ENCODE results near the gene MRGPRX4.
"Not testable (repeated sequence)": the region's sequence is repeated elsewhere in the genome, so short reads cannot be mapped to it uniquely, and the experiment has no call there.

Gene MRGPRX4

DNA sequence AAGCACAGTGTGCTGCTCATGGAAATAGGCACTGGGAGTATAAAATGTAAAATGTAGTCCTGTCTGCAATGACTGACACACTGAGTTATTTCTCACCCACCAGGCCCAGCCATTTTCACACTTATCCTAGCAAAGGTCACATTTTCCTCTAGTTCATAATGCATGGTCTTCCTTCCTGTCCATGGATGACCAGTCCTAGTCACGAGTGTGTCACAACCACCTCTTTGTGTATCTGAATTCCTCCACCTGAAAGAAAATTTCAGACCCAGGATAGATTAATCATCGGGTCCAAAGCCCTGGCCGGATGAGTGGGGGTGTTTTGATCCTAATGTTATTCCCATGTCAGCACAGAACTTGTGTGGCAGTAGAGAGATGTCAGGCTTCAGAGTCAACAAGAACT lies at the start of gene MRGPRX4:
Gene MRGPRX4, plus strand, starts transcription at position 172 of the 400 bp plus-strand sequence. CDS start 420 bp downstream, outside the sequence.
- ATAC-seq = no peak

DNA sequence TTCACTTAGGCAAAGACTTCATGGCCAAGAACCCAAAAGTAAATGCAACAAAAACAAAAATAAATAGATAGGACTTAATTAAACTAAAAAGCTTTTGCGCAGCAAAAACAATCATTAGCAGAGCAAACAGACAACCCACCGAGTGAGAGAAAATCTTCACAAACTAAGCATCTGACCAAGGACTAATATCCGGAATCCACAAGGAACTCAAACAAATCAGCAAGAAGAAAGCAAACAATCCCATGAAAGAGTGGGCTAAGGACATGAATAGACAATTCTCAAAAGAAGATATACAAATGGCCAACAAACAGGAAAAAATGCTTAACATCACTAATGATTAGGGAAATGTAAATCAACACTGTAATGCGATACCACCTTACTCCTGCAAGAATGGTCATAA lies 41.5 kb upstream of the MRGPRX4 start:
- not testable (repeated sequence) for ATAC-seq

DNA sequence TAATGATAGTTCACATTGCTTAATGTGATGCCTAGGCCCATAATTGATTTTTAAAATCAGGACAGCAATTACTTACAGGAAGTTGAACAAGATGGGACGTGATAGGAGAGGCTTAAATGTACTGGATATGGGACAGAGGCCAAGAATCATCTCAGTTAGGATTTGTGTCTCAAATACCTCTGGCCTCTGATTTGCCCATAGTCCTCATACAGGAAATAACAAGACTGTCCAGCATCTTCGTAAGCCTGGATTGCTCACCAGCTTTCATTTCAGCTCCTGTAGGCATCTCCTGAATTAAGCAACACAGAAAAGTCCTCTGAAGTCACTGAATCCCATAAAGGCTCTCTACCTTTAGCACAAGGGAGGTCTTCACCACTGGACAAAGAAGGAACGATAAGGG lies 40.3 kb upstream of the MRGPRX4 start, which contains the start of gene MRGPRX3:
Gene MRGPRX3, plus strand, starts transcription at position 231 of the 400 bp plus-strand sequence. CDS start 4,632 bp downstream, outside the sequence.
- ATAC-seq = no peak

DNA sequence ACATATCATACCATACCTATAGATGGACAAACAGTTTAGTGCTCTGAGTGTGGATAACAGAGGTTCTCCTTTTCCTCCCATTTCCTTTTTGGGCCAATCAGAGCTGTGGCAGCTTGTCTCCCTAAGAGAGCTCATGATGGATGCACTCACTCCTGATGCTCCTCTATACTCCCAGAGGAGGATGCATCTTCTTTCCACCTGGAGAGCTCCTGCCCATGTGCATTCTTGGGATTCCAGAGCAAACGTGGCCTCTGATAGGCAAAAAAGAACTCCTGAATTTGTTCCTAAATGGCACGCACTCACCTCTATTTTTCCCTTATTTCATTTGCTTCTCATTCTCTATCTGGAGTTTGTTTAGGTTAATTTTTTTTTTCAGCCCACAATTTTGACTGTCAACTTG lies 37.3 kb upstream of the MRGPRX4 start:
- no peak for ATAC-seq

DNA sequence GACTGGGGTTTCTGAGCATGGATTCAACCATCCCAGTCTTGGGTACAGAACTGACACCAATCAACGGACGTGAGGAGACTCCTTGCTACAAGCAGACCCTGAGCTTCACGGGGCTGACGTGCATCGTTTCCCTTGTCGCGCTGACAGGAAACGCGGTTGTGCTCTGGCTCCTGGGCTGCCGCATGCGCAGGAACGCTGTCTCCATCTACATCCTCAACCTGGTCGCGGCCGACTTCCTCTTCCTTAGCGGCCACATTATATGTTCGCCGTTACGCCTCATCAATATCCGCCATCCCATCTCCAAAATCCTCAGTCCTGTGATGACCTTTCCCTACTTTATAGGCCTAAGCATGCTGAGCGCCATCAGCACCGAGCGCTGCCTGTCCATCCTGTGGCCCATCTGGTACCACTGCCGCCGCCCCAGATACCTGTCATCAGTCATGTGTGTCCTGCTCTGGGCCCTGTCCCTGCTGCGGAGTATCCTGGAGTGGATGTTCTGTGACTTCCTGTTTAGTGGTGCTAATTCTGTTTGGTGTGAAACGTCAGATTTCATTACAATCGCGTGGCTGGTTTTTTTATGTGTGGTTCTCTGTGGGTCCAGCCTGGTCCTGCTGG lies 35.3 kb upstream of the MRGPRX4 start:
- ATAC-seq = no peak

DNA sequence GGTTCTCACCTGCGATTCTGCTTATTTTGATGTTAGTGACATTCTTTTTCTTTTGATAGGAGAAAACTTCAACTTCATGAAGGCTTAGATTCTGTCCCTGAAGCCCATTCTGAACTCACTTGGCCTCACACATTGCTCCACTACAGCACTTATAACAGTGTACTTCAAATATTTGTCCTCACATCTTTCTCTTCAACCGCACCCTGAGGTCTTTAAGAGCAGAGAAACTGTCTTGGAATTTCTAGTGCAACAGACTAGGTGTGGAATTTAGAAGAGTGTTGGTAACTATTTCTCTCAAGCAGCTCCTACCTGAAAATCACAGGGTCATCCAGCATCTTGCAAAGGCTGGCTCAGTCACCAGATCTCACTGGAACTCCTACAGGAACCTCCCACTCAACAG lies 32.5 kb upstream of the MRGPRX4 start:
- no peak for ATAC-seq

DNA sequence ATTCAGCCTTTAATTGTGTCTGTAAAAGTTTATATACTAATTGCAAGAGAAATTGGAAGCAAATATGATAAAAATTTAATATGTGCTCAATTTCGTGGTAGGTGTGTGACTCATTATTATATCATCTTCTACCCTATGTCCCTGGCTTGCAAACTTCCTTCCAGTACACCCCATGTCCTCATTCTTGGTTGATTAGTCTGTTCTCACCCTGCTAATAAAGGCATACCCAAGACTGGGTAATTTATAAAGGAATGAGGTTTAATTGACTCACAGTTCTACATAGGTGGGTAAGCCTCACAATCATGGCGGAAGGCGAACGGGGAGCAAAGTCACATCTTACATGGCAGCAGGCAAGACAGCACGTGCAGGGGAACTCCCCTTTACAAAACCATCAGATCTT lies 28.4 kb upstream of the MRGPRX4 start:
- ATAC-seq = no peak

DNA sequence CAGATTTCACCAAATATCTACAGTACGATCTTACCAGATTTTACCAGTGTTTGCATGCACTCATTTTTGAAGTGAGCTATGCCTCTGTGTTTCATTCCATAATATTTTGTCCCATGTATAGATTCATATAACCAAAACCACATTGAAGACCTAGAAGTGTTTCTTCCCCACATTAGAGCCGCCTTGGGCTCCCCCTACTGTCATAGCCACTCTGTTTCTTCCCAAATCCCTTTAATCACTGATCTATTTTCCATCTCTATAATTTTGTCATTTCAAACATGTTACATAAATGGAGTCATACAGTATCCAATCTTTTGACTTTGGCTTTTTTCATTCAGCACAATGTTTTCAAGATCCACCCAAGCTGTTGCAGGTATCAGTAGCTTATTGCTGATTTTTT lies 27.6 kb upstream of the MRGPRX4 start:
- ATAC-seq = no peak

DNA sequence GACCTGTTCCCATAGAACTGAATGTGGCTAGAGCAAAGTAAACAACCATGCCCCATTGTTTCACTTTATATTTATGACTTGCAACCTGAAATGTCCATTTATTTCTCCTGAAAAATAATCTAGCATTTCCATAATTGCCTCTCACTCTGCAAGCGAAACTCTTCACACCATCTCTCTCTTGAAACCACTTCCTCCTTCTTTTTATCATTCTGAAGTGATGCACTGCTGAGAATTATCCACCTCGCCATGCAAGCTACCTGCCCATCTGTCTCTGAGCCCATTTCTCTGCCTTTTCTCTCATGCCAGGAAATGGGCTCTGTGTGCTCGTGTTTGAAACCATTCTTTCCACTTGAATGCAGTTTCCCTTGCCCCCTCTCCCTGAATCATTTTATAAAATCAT lies 26.8 kb upstream of the MRGPRX4 start:
- ATAC-seq = no peak

DNA sequence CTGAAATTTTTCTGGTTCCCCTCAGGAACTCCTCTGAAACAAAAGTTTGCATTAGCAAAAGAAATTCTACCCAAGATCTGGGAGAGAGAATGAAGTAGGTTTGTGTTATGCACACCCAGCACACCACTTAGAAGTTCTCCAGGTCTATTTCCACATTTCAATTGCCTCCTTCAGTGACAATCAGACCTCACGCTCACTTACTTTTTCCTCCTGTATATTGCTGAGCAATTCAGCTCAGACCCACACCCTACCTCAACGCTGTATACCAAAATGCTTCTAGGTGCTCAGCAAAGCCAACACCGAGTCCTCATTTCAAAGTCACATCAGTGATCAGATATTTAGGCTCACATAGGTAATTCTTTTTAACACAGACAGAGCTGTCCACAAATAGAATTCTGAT lies 21.1 kb upstream of the MRGPRX4 start:
- no peak for ATAC-seq

DNA sequence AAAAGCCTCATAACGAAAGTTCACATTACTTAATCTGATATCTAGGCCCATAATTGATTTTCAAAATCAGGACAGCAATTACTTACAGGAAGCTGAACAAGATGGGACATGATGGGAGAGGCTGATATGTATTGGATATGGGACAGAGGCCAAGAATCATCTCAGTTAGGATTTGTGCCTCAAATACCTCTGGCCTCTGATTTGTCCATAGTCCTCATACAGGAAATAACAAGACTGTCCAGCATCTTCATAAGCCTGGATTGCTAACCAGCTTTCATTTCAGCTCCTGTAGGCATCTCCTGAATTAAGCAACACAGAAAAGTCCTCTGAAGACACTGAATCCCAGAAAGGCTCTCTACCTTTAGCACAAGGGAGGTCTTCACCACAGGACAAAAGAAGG lies 4.3 kb upstream of the MRGPRX4 start:
- no peak for ATAC-seq

DNA sequence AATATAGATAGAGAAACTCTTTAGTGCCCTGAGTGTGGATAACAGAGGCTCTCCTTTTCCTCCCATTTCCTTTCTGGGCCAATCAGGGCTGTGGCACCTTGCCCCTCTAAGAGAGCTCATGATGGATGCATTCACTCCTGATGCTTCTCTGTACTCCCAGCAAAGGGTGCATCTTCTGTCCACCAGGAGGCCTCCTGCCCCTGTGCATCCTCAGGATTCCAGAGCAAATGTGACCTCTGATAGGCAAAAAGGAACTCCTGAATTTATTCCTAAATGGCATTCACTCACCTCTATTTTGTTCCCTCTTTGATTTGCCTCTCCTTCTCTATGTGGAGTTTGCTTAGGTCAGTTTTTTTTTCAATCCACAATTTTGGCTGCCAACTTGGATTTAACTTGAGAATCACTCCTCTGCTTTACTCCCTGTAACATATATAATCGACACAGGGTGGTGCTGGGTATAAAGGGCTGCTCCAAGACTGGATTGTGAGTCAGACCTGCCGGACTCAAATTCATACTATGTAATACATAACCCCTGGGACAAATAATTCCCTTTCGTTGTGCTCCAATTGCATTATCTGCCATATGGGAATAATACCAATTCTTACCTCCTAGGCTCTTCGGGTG lies 1.1 kb upstream of the MRGPRX4 start:
- ATAC-seq = no peak

DNA sequence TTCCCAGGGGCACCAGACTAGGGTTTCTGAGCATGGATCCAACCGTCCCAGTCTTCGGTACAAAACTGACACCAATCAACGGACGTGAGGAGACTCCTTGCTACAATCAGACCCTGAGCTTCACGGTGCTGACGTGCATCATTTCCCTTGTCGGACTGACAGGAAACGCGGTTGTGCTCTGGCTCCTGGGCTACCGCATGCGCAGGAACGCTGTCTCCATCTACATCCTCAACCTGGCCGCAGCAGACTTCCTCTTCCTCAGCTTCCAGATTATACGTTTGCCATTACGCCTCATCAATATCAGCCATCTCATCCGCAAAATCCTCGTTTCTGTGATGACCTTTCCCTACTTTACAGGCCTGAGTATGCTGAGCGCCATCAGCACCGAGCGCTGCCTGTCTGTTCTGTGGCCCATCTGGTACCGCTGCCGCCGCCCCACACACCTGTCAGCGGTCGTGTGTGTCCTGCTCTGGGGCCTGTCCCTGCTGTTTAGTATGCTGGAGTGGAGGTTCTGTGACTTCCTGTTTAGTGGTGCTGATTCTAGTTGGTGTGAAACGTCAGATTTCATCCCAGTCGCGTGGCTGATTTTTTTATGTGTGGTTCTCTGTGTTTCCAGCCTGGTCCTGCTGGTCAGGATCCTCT lies 709 bp downstream of the MRGPRX4 start:
- ATAC-seq = no peak

DNA sequence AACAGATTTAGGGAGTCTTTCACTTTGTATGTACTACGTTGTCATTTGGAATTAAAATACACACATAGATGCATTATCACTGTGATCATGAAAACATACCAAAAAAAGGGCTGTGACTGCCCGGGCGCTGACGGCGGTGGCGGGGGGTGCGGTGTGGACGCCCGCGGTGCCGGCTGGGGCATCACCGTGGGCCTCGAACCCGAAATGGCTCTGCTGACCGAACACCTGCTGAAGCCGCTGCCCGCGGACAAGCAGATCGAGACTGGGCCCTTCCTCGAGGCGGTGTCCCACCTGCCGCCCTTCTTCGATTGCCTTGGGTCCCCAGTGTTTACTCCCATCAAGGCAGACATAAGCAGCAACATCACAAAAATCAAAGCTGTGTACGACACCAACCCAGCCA lies 16.2 kb downstream of the MRGPRX4 start:
- no peak for ATAC-seq

DNA sequence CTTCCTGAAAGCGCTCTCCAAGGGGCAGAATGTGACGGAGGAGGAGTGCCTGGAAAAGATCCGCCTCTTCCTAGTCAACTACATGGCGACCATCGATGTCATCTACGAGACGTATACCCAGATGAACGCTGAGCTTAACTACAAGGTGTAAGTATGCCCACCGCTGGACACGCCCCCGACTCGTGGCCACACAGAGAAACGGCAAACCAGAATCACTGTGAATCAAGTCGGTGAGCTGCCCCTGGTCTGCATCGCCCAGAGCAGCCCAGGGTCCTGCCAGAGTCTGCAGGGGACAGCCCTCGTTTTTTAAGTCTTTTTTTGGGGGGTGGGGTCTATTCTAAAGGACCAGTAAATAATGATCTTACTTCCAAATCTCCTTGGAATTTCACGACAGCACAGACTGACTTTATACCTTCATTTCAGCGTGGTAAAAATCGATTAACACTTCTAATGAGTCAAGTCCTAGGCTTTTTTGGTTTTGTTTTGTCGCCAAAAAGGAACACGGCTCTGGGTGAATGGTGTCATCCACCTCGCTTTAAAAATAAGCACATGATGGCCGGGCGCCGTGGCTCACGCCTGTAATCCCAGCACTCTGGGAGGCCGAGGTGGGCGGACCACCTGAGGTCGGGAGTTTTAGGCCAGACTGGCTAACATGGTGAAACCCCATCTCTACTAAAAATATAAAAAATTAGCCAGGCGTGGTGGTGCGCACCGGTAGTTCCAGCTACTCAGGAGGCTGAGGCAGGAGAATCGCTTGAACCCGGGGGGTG lies 17.0 kb downstream of the MRGPRX4 start:
- ATAC-seq = not testable (repeated sequence)

DNA sequence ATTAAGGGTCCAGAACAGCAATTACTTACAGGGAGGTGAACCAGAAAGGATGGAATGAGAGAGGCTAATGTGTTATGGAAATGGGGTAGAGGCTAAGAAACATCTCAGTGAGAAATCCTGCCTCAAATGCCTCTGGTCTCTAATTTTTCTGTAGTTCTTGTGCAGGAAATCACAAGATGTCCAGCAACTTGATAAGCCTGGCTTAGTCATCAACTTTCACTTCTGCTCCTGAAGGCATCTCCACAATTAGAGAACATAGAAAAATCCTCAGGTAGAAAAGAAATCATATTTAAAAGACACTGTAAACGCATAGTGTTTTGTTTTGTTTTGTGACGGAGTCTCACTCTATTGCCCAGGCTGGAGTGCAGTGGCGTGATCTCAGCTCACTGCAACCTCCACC lies 18.7 kb downstream of the MRGPRX4 start:
- ATAC-seq = no peak

DNA sequence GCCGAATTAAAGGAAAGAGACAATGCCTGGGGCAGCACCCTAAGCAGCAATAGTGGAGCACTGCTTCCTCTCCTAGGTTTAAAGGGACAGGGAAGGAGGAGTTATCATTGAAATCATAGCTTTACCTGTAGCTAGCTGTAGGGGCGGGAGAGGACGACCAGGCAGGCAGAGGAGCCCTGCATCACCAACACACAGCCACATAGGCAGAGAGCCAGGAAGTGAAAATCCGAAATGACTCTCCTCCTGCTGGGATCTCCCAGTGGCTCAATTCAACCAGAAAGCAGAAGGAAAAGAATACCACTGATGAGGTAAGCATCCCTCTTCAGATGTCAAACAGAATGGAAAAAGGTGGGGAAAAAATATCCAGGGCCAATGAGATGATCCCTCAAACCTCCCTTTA lies 20.4 kb downstream of the MRGPRX4 start:
- no peak for ATAC-seq

DNA sequence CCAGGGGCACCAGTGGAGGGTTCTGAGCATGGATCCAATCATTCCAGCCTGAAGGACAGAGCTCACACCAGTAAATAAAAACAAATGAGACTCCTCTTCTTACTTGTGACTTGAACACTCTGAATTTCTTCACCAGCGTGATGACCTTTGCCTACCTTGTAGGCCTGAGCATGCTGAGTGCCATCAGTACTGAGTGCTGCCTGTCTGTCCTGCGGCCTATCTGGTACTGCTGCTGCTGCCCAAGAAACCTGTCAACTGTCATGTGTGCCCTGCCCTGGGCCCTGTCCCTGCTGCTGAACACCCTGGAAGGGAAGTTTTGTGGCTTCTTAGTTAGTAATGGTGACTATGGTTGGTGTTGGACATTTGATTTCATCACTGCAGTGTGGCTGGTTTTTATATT lies 23.9 kb downstream of the MRGPRX4 start:
- no peak for ATAC-seq

DNA sequence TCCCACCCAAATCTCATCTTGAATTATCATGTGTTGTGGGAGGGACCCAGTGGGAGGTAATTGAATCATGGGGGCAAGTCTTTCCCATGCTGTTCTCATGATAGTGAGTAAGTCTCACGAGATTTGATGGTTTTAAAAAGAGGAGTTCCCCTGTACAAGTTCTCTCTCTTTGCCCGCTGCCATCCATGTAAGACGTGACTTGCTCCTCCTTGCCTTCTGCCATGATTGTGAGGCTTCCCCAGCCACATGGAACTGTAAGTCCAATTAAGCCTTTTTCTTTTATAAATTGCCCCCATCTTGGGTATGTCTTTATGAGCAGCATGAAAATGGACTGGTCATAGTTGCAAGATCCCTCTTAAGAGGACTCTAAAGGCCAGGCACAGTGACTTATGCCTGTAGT lies 25.1 kb downstream of the MRGPRX4 start:
- not testable (repeated sequence) for ATAC-seq

DNA sequence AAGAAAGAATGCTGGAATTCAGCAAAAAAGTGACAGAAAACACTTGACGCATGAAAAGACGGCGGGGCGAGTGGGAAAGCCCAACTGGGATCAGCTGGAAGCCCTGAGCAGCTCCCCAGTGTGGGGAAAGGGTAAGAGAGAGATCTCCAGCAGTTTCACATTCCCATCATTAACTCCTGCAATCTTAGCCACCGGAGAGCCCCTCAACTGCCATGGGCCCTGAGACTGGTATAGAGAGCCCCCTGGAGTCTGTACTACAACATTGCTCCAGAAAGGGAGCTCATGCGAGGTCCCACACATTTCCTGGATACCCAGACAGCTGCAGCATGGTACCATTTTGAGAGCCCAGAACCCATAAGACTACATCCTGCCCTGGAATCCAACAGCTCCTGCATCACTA lies 31.1 kb downstream of the MRGPRX4 start:
- no peak for ATAC-seq

DNA sequence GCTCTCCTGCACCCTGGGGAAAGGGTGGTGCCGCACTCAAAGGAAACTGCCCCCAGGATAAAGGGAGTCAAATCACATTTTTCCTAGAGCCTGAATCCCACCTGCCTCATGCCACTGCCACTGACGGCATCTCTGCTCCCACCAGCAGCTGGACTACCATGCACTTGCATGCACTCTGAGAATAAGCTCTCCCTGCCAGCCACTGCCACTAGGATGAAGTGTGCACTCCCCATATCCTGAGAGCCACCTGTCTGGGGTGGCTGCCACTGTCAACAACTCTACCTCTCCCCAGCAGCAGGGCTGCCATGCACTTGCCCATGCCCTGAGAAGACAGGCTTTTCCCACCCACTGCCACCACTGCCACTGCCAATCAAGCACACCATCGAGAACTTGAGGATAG lies 31.6 kb downstream of the MRGPRX4 start:
- ATAC-seq = no peak

DNA sequence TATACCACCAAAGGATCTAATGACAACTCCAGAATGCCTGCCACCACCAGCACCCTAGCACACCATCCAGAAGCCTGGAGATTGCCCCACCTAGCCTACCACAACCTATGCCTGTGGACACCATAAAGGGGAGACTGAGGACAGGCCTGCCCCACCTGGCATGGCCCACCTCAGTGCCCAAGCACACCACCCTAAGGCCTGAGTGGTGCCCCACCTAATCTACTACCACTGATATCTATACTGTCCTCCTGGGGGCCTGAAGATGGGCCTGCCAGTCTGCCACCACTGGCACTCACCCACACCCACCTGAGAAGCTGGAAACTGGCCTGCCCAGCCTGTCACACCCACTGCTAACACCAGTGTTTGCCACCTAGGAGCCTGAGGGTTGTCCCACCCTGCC lies 32.1 kb downstream of the MRGPRX4 start:
- ATAC-seq = no peak

DNA sequence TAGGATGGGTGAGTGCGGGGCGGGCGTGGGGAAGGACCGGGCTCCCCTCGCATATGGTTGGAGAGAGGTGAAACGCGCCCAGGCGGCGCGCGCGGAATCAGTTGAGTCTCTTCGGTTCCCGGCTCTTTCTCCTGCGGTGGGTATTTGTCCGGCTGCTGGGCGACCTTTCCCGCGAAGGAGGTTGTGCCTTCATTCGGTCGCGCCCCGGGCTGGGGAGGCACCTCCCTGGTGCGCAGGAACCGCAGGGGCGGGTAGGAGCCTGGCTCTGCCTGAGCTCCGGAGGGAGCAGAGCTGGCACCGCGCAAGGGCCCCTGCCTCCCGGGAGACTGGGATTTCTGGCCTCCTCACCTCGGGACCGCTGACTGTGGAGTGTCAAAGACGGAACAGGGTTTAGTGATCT lies 36.4 kb downstream of the MRGPRX4 start:
- no peak for ATAC-seq
